Heart left ventricle (tissue), 13 donors: ENCODE measurements around the gene NLGN3.

Experiments
- CTCF ChIP-seq, 12 donors: fragments of 200-600 bp; sonication (generic) in 4 of 12; IDR thresholded peaks; one replicate each; pipeline versions ENCODE4 v1.5.0 to v1.8.0; 2018 to 2022; ENCODE audit warnings: antibody characterized with exemption in 12 of 12, mild to moderate bottlenecking in 5 of 12
- POLR2A ChIP-seq, 2 donors: fragments of 450-650 bp; IDR thresholded peaks; one replicate each; pipeline ENCODE4 v1.6.1; 2017; ENCODE audit warnings: antibody characterized with exemption in 2 of 2, mild to moderate bottlenecking in 2 of 2, moderate library complexity in 2 of 2
- donor health status: ischemic (EF 13 %, LVEDD 7.1; RV severe dilation, severe dysfunction).
- donor health status: DM: no; HTN: yes; CAD: no.
- donor health status: DM: no; HTN: no; CAD: no.
- donor health status: ischemic (EF 25% LVEDD 6.9; RV normal size, moderate dysfunction).
- donor health status: ischemic (EF 25% LVEDD 5.7; RV mildly dilated, moderate dysfunction).
- donor health status: ischemic (EF 35%, LVEDD 5.7; RV mildly dilated, moderate dysfunction).
- donor health status: nonischemic (EF 11% LVEDD 7.7; RV severe dilation, severe dysfunction).
- donor health status: DM: yes; HTN: yes; CAD: no.
- donor health status: PGD.
- donor health status: ischemic (EF 29% LVEDD 5.4; RV normal size, mild dysfunction).
- donor health status: nonischemic (EF 23%, LVEDD 6.1; RV moderate dilation, normal function).

- TF ChIP-seq POLR2A (IDR thresholded peaks at IDR 0.05) (no peak), CTCF (IDR thresholded peaks at IDR 0.05) (no peak)
Observed at GRCh38 chrX:71199252-71200008, 54.8 kb downstream of the NLGN3 start.
